A549 treated with CORT108297 at 1 μM for 4 hours (cell line): ENCODE measurements around the gene DNAJC21. TPM values are rescaled to one million over a fixed set of nuclear protein-coding genes. Genes with fewer than 3 reads are reported as not detected.

Experiments used
- total RNA-seq: library from RNA; stranded (reverse); fragments of 200-300 nt; extraction: Qiagen RNA extraction; gene quantifications from 5 replicates; pipeline ENCODE4 v1.2.3, GENCODE V29; 2022

Gene DNAJC21
- 24.5 to 34.6 TPM (median 26.9 TPM) in 5 replicates for total RNA-seq

GRCh38 chr5:34929134-34929719 lies at the start of gene DNAJC21:
Gene DNAJC21 (plus strand): TSS chr5:34929559. CDS start chr5:34929820, 261 bp downstream.

GRCh38 chr5:34915139-34915855 lies 14.1 kb upstream of the DNAJC21 start, which contains the start of the genes BRIX1 and RAD1:
Gene BRIX1 (plus strand): TSS chr5:34915711. CDS start chr5:34915739, 28 bp downstream.
Gene RAD1 (minus strand): TSS chr5:34915504. CDS start chr5:34914892, 612 bp downstream.

Other genes starting within 250 kb of the DNAJC21 start
- 0.13 to 0.70 TPM (median 0.23 TPM) in 3 of 5 replicates, not detected in the others for gene TTC23L, start 90.4 kb upstream of the DNAJC21 start, total RNA-seq
- 32.3 to 39.0 TPM (median 35.7 TPM) in 5 replicates for gene RAD1, start 14.1 kb upstream of the DNAJC21 start, total RNA-seq
- 50.6 to 56.0 TPM (median 53.4 TPM) in 5 replicates for gene BRIX1, start 13.8 kb upstream of the DNAJC21 start, total RNA-seq
- not detected in 5 replicates for gene AGXT2, start 118.4 kb downstream of the DNAJC21 start, total RNA-seq